ENCODE data around the gene TRIO. TPM values are rescaled to one million over a fixed set of nuclear protein-coding genes. Genes with fewer than 3 reads are reported as not detected.

TRIO gene
- total and polyA plus RNA-seq, 2 of the 8 experiments (the other 6 are each of a cell fraction or from before 2014, with no cell fraction given), result 35.1 to 69.1 TPM

- ChIA-PET CTCF (ENCODE audit: partially characterized antibody) (interaction anchor here (0.7 to 5.1 kb wide), 3 partner anchors 11 to 194 kb away, joined by 3 to 35 read pairs (median 14); no protein-coding TSS in a partner anchor), POLR2A (ENCODE audit: partially characterized antibody) (interaction anchor here (0.7 kb wide), 1 partner anchor 545 kb away, joined by 3 read pairs; no protein-coding TSS in a partner anchor)
- H3K4ac ChIP-seq (replicated peaks; ENCODE audit: insufficient read length, low read depth, low read length), result no peak overlapping the region
- H2AFZ ChIP-seq (ENCODE audit: low read length), result no peak overlapping the region
- no peak overlapping the region for H3K4me3 ChIP-seq (ENCODE audit: extremely low read depth in 1 of 4, insufficient read depth in 2 of 4, low read depth in 3 of 4, low read length in 4 of 4)
- peaks cover 0 to 9% (median 5%) of the 10 kb centered on the region in 4 experiments; a peak in 4 of 7 replicates for H3K4me1 ChIP-seq (replicated peaks in 1 of 4; ENCODE audit: control insufficient read depth in 3 of 4, insufficient read depth in 4 of 4, low read length in 3 of 4)
- no peaks in the 10 kb centered on the region for H3K79me1 ChIP-seq (ENCODE audit: low read depth, low read length)
- H3K23ac ChIP-seq (ENCODE audit: insufficient read length), result no peak overlapping the region
- no peaks in the 10 kb centered on the region for H3K27me3 ChIP-seq (replicated peaks in 1 of 4; ENCODE audit: control insufficient read depth in 3 of 4, extremely low read depth in 1 of 4, insufficient read depth in 3 of 4, low read length in 3 of 4)
- no peak for FAIRE-seq
- no peak overlapping the region for H2BK12ac ChIP-seq (ENCODE audit: low read depth, low read length)
- H3K9ac ChIP-seq (replicated peaks in 1 of 4; ENCODE audit: extremely low read depth in 1 of 4, low read depth in 3 of 4, low read length in 3 of 4), result no peak overlapping the region
- H2BK20ac ChIP-seq (ENCODE audit: low read length), result no peak overlapping the region
- H3K27ac ChIP-seq (ENCODE audit: low read depth, low read length), result no peak overlapping the region
- no peak for TF ChIP-seq RNF2 (IDR thresholded peaks at IDR 0.05; ENCODE audit: borderline replicate concordance, low read depth, low read length, missing control alignments, poor library complexity, severe bottlenecking)
- no peak for TF ChIP-seq PHF8 (conservative IDR thresholded peaks at IDR 0.05; ENCODE audit: low read depth, low read length)
- TF ChIP-seq CEBPB (IDR thresholded peaks at IDR 0.05; ENCODE audit: low read depth, low read length), result no peak
- TF ChIP-seq KDM1A (IDR thresholded peaks at IDR 0.05; ENCODE audit: borderline replicate concordance, low read length), result no peak
- no peak for TF ChIP-seq ZNF274 (IDR thresholded peaks at IDR 0.05; ENCODE audit: borderline replicate concordance, extremely low read depth, low read length)
- no peak overlapping the region for H3K18ac ChIP-seq (ENCODE audit: extremely low read depth, low read length)
- no peak for DNase-seq (ENCODE audit: low read depth in 1 of 2, low spot score in 2 of 2)
- H3K56ac ChIP-seq (replicated peaks; ENCODE audit: insufficient read length, low read depth, low read length), result no peak overlapping the region
- no peaks in the 10 kb centered on the region for H3K9me3 ChIP-seq (ENCODE audit: insufficient read depth in 2 of 2, low read depth in 1 of 2, low read length in 1 of 2)
- H4K5ac ChIP-seq (ENCODE audit: insufficient read length, low read depth, low read length), result no peak overlapping the region
- no peak overlapping the region for H4K91ac ChIP-seq (replicated peaks; ENCODE audit: insufficient read length, low read length)
- H2BK5ac ChIP-seq (ENCODE audit: low read depth, low read length), result no peak overlapping the region
- no peak overlapping the region for H3K4me2 ChIP-seq (ENCODE audit: insufficient read depth in 1 of 2, low read depth in 2 of 2, low read length in 2 of 2)
- no peaks in the 10 kb centered on the region for H3K23me2 ChIP-seq (ENCODE audit: low read depth, low read length)
- H2AK5ac ChIP-seq (ENCODE audit: low read depth, low read length), result no peak overlapping the region
- no peak overlapping the region for H4K8ac ChIP-seq (ENCODE audit: extremely low read depth, insufficient read depth, low read length)
- no peak overlapping the region for H3K14ac ChIP-seq (ENCODE audit: insufficient read length)
- no peak overlapping the region for H2BK120ac ChIP-seq (replicated peaks; ENCODE audit: low read depth, low read length)
- H3K36me3 ChIP-seq (ENCODE audit: control insufficient read depth in 2 of 4, insufficient read depth in 4 of 4, low read length in 3 of 4), result peaks cover 7 to 44% (median 30%) of the 10 kb centered on the region in 4 experiments
- no peak overlapping the region for H2BK15ac ChIP-seq (ENCODE audit: low read length)
- H3K79me2 ChIP-seq (ENCODE audit: control insufficient read depth in 1 of 2, insufficient read depth in 2 of 2, low read length in 2 of 2), result no peaks in the 10 kb centered on the region
- no peaks in the 10 kb centered on the region for H4K20me1 ChIP-seq (replicated peaks in 1 of 2; ENCODE audit: control insufficient read depth in 1 of 2, insufficient read depth in 2 of 2, low read length in 2 of 2)
- 86% methylated on average over 1 of the region's 1 CpG; no CpG with 5 or more reads in 1 of the 2 experiments for WGBS, 2 experiments (ENCODE audit: extremely low coverage in 1 of 2, insufficient coverage in 1 of 2, insufficient read length in 1 of 2, insufficient replicate concordance in 2 of 2, low coverage in 1 of 2, low lambda C conversion rate in 2 of 2, missing lambda C conversion rate in 1 of 2)
These were observed 245.6 kb downstream of the TRIO start for GRCh38 chr5:14388741-14389140.
